Muscle of back (tissue), 13 donors: ENCODE measurements around the gene ZNF48. TPM values are rescaled to one million over a fixed set of nuclear protein-coding genes. Genes with fewer than 3 reads are reported as not detected.

Experiments used
- DNase-seq, 3 donors: peaks; one replicate each; pipeline versions ENCODE4 v3.0.0 to v3.0.0-alpha.2; 2013
- long read RNA-seq, 9 donors: transcript quantifications; one replicate each; lab custom pipeline, GENCODE V29; 2026
- polyA plus RNA-seq, 10 donors: library from polyadenylated mRNA; unstranded; fragments of 120-200 nt; gene quantifications; one replicate each; pipeline ENCODE4 v1.2.1, GENCODE V29; 2013; ENCODE audit not compliant: insufficient read length in 10 of 10

The ZNF48 gene
- polyA plus RNA-seq: 1 to 10 TPM; 4.8 to 8.4 (median 5.9) TPM
- long read RNA-seq, donor 1, partial matches to known transcripts: 0 of 4 reads
- long read RNA-seq, donor 1, other reads (novel, unspliced or antisense): 0 of 4 reads
- long read RNA-seq, donor 2, partial matches to known transcripts: 0 of 4 reads
- long read RNA-seq, donor 2, other reads (novel, unspliced or antisense): 0 of 4 reads
- long read RNA-seq, donor 3: 0 reads
- long read RNA-seq, donor 4, partial matches to known transcripts: 0 of 3 reads
- long read RNA-seq, donor 4, other reads (novel, unspliced or antisense): 0 of 3 reads
- long read RNA-seq, donor 5, partial matches to known transcripts: 7 of 9 reads
- long read RNA-seq, donor 5, other reads (novel, unspliced or antisense): 0 of 9 reads
- long read RNA-seq, donor 6, partial matches to known transcripts: 0 of 4 reads
- long read RNA-seq, donor 6, other reads (novel, unspliced or antisense): 0 of 4 reads
- long read RNA-seq, donor 7, partial matches to known transcripts: 0 of 2 reads
- long read RNA-seq, donor 7, other reads (novel, unspliced or antisense): 0 of 2 reads
- long read RNA-seq, donor 8, partial matches to known transcripts: 0 of 4 reads
- long read RNA-seq, donor 8, other reads (novel, unspliced or antisense): 0 of 4 reads
- long read RNA-seq, donor 9: 0 reads

DNA sequence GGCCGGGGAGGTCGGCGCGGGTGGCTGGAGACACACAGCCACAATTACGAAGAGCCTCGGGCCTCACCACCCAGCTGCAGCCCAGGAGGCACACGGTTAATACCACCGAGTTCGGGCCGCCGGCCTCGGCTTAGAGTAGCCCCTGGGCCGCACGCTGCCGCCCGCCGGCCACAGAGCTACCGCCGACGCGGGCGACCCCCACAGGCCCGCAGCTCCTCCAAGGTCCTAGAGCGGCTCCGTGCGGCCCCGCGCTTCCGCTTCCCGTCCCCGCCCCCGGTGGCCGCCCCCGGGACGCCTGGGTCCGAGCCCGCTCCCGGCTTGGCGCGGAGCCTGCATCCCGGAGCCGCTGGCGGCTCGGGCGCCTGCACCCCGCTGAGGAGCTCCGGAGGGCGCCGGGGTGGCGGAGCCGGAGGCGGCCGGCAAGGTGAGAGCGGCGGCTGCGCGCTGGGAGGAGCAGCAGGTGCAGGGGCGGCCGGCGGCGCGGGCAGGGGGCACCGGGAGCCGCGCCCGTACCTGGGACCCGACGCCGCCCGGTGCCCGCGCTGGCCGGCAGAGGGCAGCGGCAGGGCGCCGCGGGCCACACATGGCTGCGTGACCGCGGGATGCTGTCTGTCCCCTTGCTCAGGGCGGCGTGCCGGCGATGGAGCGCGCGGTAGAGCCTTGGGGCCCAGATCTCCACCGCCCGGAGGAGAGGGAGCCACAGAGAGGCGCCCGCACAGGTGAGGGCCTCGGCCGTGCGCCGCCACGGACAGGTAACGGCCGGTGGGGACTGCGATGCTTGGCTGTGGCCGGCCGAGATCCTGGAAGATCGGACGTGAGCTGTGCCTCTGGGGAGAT, at the start of gene ZNF48:
TSS of gene ZNF48 (plus strand) at position 266 of the 837 bp plus-strand sequence. CDS start at position 641, 375 bp downstream.
- peak; percentile 89 to 97 (median 93) for DNase-seq

- DNase-seq: no peak
Observed at GRCh38 chr16:30346286-30346685, 48.9 kb upstream of the ZNF48 start.

DNA sequence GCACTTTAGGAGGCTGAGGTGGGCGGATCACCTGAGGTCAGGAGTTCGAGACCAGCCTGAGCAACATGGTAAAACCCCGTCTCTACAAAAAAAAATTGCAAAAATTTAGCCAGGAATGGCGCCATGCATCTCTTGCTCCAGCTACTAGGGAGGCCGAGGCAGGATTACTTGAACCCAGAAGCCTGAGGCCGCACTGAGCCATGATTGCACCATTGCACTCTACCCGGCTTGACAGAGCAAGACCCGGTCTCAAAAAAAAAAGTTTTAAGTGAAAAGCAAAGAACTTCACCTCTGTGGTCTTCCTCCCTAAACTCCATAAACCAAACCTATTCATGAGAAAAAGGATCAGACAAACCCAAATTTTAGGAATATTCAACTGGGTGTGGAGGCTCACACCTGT, 47.1 kb upstream of the ZNF48 start:
- DNase-seq: no peak

- DNase-seq: no peak
Observed at GRCh38 chr16:30348929-30349328, 46.3 kb upstream of the ZNF48 start.

DNA sequence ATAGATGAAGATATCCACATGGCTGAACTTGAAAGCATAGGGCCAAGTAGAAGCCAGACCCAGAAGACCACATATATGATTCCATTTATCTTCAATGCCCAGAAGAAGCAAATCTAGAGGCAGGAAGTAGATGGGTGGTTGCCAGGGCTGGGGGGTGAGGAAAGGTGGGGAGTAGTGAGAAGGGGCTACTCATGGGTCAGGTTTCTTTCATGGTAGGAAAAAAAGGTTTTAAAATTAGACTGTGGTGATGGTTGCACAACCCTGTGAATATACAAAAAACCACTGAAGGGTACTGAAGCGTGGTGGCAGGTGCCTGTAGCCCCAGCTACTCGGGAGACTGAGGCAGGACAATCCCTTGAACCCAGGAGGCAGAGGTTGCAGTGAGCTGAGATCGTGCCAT, 45.5 kb upstream of the ZNF48 start:
- DNase-seq: no peak

GRCh38 chr16:30350134-30350871, 44.9 kb upstream of the ZNF48 start:
- DNase-seq: no peak

DNA sequence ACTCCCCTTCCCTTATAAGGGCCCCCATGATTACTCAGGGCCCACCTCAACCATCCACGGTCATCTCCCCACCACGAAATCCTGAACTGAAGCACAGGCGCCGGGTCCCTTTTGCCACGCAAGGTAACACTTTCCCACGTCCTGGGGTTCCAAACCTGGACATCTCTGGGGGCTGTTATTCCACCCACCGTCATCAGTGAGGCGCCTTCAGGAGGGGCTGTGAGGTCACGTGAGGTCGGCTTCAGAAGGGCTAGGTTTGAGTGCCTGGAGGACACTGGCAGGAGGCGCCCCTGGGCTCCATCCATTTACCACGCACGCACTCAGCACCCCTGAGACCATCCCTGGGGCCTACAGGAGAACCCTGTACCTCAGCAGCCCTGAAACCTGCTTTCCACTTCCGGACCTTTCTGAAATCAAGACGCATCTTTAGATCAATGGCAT, 44.2 kb upstream of the ZNF48 start:
- no peak for DNase-seq

DNA sequence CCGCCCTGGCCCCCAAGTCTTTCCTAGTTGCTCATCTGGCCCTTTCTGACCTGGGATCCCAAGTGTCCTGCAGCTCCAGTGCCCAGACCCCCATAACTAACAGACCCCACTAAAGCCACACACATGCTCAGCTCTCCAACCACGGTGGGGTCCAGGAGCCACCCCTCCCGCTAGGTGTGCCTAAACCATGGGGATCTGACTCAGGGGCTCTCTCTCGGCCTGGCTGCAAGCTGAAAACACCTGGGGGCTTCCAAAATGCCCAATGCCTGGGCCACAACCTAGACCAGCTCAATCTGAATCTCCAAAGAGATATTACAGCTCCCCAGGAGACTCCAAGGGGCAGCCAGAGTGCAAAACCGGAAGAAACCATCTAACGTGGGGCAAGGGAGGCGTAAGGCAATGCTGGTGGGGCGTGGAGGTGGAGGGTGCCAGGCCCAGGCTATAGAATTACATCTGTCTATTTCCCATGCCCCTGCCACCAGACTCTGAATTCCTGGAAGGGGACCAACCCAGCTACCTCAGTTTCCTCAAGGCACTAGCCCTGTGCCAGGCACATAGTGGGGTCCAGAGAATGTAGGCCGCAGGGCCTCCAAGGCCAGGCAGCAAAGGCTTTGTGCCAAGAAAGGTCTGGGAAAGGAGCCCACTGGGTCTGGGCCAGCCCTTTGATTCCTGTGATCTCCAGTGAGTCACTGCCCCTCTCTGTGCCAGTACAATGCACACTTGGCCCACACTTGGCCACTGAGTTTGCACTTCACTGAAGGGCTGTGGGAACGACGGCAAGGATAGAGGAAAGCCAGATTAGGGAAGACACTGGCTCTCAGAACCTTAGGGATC, 43.4 kb upstream of the ZNF48 start:
- DNase-seq: no peak

GRCh38 chr16:30352488-30353401, 42.5 kb upstream of the ZNF48 start:
- no peak for DNase-seq

DNA sequence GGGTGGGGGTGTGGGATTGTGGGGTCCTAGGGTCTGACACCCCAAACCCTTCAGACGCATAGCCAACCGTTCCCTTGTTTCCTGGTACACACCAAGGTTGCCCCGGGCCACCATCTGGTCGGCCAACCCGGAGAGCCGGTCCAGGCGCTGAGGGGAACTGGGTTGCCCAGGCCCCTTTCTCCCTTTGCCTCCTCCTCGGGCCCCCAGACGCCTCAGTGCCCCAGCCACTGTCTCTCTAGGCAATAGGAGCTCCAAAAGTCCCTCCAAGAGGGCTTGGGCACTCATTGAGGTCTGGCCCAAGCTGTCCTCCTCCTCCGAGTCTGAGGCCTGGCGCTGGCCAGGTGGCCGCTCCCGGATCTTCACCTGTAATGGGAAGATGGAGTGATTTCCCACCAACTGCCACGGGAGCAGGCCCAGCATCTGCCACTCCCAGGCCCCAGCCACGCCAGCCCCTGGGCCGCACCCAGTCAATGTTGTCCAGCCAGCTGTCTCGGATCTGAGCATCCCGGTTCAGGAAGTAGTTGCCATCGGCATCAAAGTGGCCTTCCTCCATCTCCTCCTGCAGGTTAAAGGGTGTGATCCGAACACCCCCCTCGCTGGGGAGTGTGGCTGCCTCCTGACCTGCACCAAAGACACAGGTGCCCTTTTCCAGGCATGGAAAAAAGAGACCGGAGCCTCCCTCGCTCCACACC, 41.6 kb upstream of the ZNF48 start:
- no peak for DNase-seq

DNA sequence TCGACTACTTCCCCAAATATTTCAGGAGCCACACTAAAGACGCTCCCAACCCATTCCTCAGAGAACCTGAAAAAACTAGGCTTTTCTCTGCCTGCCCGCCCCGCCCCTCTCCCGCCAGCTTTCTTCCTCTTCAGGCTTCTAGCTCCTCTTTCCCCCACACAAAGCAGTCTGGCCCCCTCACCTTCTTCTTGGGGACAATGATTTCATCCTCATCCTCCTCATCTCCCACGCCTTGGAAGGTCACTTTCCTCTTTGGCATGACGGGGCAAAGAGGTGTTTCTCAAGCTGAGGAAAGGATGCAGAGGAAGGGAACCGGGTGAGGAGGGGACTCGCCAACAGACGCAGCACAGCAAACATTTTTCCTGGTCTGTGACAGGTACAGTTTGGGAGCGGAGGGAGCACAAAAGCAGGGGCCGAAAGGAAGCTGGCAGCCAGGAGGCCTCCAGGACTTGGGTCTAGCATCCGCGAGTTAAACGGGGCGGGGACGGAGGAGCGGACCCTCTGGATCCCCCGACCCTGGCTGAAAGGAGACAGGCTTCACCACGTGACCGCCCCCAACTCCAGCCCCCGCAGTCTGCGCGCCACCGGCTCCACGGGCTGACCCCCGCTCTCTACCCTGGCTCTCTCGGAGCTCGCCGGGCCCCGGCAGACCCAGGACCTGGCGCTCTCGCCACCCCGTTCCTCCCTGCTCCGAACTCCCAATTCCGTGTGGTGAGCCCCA, 40.6 kb upstream of the ZNF48 start:
- DNase-seq: no peak

DNA sequence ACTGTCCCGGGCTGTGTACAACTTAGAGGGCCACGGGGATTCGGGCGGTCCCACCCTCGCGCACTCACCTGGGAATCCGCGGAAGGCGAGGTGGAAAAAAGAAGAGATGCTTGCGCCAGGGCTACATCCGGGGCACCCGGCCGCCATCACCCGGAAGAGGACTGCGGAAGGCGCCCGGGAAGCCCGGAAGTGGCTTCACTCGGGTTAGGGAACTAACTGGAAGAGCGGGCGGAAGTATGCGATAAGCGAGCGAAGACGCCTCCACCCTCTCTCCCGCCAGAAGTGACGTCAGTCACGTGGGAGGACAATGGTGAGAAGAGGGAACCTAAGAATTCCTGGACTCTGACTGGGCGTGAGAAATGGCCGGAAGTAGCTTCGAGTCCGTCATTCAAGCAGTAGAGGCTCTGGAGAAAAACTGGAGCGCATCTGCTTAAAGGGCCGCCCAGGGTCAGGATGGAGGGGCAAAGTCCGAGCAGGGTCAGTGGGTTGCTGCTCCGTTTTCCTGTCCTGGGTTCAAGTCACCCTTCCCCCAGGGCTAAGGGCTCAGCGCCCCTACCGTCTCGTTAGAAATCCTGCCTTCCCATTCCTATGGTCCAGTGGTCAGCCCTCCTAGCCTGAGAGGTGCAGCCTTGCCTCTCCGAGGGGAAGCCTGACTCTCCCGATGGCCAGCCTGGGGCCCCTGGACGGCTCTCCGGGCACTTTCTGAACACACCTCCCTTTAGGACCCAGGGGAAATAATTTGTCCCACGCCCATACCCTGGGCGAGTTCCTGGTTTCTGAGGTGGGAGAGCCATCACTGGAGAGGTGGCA, 39.9 kb upstream of the ZNF48 start, which contains the start of gene CD2BP2:
TSS of gene CD2BP2 (minus strand) at position 165 of the 810 bp plus-strand sequence. CDS start 627 bp downstream, outside the sequence.
- DNase-seq: peak; percentile 99 to 100 (median 100)

GRCh38 chr16:30355954-30356308, 39.3 kb upstream of the ZNF48 start:
- DNase-seq: no peak

DNA sequence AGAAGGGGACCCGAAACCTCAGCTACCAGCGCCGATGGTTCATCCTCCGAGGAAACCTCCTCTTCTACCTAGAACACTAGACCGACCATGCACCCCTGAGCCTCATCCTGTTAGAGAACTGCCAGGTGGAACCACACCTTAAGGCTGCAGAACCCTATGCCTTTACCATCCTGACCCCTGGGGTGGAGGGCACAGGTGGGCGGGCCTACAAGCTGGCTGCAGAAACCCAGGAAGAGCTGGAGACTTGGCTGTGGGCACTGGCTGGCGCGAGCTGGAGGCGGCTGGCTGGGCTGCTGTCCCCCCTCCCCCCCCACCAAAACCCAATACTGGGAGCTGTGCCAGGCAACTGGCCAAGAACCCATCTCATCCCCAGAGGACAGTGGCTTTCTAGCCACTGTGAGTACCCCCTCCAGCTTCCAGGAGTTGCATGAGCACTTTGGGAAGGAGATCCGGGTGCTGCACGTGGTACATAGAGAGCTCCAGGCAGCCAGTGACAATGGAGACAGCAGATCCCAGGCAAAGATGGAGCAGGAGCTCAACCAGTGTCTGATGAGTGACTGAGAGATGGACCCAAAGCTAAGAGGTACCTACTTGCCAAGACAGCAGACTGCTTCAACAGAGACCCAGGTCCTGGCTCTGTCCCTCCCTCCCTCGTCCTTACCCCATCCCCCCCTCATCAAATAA, 38.7 kb upstream of the ZNF48 start:
- no peak for DNase-seq

- no peak for DNase-seq
Observed at GRCh38 chr16:30357085-30357714, 38.0 kb upstream of the ZNF48 start.
